Right renal cortex interstitium (tissue), 3 donors: ENCODE data around the gene EFCAB14. TPM values are rescaled to one million over a fixed set of nuclear protein-coding genes. Genes with fewer than 3 reads are reported as not detected.
"Not testable (repeated sequence)": the region's sequence is repeated elsewhere in the genome, so short reads cannot be mapped to it uniquely, and the experiment has no call there.

Source experiments
- DNase-seq, 3 donors: peaks; one replicate each; pipeline ENCODE4 v3.0.0-alpha.2; 2013; ENCODE audit warnings: low read depth in 3 of 3, low spot score in 2 of 3
- polyA plus RNA-seq, 3 donors: library from polyadenylated mRNA; unstranded; fragments of 120-200 nt; gene quantifications; one replicate each; pipeline ENCODE4 v1.2.1, GENCODE V29; 2013; ENCODE audit not compliant: insufficient read length in 3 of 3

The EFCAB14 gene, protein sequence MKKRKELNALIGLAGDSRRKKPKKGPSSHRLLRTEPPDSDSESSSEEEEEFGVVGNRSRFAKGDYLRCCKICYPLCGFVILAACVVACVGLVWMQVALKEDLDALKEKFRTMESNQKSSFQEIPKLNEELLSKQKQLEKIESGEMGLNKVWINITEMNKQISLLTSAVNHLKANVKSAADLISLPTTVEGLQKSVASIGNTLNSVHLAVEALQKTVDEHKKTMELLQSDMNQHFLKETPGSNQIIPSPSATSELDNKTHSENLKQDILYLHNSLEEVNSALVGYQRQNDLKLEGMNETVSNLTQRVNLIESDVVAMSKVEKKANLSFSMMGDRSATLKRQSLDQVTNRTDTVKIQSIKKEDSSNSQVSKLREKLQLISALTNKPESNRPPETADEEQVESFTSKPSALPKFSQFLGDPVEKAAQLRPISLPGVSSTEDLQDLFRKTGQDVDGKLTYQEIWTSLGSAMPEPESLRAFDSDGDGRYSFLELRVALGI
- polyA plus RNA-seq = 100 to 1,000 TPM; 109 to 111 (median 110) TPM

DNA sequence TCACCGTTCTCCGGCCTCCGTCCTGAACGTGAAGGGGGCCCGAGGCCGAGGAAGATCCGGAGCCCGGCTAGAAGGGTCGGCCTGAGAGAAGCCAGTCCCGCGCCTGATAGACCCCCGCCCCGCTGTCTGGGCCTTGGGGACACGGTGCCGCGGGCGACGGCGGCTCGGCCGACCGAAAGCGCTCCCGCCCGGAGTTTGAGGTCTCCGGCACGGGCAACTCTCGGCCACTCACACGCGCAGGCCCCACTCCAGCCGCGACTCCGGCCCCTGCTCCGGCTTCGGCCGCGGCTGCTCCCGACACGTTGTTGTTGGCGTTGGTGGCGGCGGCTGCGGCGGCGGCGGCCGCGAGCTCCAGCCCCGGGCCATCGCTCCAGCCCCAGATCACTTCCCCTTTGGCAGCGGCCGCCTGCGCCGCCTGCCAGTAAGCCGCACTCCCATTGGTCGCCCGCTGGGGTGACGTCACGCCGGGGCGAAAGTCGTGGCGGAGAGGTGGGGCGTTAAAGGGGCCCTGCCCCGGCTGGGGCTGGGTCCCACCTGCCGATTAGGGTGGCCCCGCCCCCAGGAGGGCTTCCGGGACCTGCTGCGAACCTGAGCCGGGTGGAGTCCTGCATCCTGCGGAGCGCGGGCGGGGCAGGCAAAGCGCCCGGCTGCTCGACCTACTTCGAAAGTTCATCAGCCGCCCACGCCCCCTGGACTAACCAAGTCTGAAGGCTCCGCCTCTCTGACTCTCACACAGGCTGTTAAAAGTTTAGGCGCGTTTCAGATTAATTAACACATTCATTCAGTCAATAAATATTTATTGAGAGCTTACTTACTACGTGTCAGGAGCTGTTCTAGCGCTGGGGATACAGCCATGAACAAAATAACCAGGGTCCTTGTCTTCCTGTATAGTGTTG lies at the start of gene EFCAB14:
Gene EFCAB14, minus strand, starts transcription at position 388 of the 896 bp plus-strand sequence. CDS start 1,027 bp downstream, outside the sequence.
- DNase-seq = peak; percentile 85 to 89 (median 88)

DNA sequence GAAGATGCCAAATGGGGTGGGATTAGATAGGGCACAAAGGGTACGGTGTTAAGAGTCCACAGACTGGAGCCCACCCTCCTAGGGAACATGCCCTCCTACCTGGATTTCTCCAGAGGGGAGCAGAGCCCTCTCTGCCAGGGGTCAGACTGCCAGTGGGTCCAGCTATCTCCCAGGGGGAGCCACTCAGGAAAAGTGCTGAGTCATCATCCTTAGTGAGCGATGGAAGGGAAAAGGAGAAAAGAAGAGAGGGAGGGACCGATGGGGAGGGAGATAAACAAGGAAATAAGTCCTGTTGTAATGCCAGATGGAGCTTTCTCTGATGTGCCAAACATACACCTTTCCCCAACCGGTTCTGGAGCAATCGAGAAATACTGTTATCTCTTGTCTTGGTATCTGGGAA lies 49.5 kb upstream of the EFCAB14 start:
- DNase-seq = no peak

DNA sequence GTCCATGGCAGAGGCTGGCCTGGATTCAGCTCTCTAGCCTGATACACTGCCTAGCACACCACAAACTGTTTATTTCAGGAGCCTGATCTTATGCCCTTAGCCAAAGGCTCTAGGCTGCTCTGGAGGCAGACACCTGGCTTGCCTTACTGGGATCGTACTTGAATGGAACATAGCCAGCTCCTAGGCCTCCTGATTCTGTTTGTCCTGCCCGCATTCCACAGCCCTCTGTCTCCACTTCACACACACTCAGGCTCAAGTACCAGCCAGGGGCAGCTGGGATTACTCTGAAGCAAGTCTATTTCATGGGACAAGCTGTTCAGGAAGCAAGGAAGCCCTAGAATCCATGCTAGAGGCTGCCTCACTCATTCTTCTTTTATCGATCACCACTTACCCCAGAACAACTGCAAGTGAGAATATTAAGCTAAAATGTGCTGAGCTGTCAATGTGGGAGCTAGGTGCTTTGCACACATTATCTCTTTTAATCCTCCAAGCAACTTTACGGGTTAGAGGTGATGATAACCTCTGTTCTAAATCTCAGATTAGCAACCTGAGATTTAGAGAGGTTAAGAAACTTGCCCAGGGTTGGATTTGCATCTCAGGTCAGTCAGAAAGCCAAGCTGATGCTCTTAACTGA lies 48.9 kb upstream of the EFCAB14 start:
- DNase-seq = no peak

DNA sequence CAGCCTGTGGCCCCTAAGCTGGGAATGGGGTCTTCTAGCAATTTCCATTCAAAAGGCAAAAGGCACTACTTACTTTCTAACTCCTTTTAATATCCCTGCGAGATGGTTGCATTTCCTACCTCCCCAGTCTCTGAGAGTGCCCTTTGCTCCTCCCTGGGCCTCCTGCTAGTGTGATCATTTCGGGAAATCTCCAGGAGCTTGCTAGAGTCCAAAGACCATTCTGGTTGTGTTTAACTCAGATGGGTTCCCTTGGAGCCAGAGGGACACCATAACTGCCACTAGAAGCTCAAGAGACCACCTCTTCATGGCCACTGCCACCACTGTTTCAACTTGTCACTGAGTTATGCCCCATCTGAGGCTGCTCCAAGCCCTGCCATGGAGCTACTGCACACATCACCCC lies 45.5 kb upstream of the EFCAB14 start:
- no peak for DNase-seq

DNA sequence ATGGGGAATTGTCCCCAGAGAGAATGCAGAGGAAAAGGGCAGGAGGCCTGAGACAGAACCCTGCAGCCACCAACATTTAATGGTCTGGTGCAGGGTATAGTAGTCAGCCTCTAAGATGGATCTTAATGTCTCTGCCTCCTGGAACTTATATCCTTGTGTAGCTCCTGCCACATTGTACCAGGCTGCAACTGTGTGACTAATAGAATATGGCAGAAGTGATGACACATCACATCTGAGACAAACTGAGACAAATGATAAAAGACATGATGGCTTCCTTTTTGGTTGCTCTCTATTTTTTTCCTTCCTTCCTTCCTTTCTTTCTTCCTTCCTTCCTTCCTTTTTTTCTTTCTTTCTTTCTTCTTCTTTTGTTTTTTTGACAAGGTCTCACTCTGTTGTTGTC lies 42.8 kb upstream of the EFCAB14 start:
- DNase-seq = no peak

DNA sequence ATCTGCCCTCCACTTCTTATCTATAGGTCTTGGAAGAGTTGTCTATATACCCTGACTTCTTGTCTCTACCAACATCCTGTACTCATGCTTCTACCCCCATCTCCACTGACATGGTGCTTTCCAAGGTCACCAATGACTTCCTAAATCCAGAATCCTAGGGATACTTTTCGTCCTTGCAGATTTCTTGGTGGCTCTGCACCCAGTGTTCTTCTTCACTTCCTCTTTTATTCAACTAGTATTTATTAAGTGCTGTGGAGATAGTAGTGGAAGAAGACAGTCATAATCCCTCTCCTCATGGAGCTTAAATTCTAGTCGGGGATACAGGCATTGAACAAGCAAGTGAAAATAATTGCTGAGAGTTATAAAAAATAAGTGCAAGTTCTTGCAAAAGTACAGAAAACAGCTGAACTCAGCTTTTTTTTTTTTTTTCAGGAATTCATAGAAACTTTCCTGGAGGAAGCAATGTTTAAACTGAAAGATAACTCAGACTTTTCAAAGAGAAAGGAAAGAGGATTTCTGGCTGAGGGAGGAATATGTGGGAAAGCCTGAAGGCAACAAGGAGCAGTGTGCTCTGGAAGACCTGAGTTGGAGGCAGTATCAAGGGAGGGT lies 41.7 kb upstream of the EFCAB14 start:
- no peak for DNase-seq

DNA sequence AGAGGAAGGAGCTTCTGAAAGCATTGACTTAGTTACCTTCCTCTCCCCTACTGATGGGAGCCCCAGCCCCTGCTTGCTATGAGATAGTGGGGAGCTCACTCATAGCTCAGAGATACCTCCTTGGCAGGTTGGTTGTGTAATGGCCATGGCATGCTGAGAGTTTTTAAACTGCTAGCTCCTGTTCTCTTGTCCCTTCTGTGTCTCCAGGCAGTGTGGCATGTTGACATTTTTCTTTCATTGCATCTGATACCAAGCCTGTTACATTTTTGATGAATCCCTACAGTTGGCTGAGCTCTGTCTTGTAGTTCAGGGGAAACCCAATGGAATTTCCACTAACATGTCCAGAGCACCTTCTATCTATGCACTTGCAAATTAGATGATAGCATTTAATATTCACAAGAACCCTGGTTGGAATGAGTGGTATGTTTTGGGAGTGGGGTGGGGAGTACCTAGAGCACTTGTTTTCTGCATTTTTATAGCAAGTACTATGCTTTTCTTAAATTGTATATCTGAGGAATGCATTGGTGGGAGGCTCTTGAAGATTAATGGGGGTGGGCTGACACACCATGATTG lies 39.1 kb upstream of the EFCAB14 start:
- no peak for DNase-seq

DNA sequence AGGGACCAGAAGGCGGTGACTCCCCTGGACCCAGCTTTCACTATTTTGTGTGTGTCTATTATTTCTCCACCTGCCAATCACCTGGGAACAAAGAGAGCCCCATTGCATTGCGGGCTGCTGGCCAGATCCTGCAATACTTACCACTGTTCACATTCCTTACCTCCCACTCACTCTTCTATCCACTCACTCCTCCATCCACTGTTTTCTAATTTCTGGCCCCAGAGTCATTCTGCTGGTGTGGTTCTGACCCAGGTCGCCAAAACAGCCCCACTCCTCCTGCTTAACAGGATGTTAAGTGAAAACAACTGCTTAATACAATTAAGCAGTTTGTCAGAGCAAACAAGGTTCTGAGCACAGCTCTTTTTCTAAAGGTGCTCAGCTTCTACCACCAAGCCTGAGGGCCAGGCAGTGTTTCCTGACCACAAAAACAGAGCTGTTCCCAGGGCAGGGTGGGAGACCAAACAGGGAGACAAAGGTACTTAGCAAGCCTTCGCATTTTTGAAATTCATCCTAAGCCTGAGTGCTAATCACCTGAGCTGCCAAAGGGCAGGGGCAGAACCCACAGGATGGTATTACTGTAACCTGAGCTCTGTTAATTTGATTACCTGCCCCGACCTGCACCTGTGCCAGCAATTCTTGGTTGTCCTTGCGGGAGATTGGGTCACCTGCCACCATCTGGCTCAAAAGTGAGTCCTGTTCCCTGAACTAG lies 38.5 kb upstream of the EFCAB14 start:
- no peak for DNase-seq

DNA sequence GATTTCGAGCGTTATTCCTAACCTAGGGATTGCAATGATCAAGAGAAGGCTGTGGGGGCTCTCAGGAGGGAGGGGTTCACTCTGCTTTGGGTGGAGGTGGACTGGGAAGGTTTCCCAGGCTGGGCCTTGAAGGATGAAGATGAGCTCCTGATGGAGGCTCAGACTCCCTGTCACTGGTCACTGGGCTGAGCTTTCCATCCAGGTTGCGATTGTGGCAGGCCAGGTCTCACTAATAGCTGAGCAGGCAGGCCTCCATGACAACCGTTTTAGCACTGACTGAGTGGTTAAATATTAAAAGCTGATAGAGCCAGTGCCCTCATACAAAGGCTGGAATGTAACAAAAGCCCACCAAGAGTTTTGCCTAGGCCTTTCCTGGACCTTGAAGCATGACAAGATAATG lies 36.2 kb upstream of the EFCAB14 start:
- DNase-seq = no peak

DNA sequence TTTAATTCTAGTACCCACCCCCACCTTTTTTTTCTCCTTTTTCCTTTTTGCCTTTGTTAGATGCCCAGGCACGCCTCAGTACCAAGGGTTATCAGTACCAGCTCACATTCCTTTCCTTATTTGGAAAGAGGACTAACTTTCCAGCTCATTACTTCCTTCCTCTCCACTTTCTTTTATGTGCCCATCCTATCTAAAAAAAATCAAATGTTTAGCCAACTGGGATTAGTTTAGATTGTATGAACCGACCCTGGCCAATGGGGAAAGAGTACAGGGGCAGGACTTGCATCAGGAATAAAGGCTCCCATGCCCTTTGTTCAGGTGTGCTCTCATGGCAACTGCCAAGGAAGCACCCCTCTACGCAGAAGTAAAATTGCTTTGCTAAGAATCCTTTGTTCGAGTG lies 35.8 kb upstream of the EFCAB14 start:
- DNase-seq = not testable (repeated sequence)

DNA sequence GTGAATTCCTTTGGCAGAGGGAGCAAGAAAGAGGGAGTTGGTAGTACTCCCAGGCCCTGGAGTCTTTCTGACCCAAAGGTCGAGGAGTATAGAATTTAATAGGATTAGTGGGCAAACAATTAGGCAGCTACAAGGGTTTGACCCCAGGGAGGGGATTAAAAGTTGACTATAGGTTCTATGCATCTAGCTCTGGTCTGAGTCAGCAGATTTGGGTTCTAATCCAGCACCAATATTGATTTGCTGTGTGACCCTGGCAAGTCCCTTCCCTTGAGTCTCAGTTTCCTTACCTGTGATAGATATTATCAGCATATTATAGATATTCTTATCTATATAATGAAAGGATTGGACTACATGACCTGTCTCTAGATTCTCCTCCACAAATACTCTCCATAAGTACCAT lies 35.1 kb upstream of the EFCAB14 start:
- DNase-seq = no peak

DNA sequence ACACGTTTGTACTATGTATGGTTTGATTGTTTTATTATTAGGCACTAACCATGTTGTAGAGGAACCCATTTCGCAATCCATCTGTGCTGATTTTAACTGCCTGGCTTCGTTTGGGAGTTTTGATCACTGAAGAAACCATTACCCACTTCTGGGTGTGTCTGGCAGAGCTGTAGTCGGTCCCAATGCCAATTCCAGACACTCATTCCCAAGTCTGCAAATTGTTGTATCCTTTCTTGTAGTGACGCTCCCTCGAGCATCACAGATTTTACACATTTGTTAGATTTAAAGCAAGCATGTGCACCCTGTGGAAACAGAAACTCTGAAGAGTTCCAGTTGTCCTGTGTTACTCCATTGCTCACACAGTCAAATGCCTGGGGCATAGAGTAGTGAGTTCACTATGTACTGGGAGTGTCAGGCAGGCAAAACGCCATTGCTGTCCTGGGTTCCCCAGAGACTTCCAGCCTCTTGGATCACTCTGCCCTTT lies 31.0 kb upstream of the EFCAB14 start:
- DNase-seq = no peak

DNA sequence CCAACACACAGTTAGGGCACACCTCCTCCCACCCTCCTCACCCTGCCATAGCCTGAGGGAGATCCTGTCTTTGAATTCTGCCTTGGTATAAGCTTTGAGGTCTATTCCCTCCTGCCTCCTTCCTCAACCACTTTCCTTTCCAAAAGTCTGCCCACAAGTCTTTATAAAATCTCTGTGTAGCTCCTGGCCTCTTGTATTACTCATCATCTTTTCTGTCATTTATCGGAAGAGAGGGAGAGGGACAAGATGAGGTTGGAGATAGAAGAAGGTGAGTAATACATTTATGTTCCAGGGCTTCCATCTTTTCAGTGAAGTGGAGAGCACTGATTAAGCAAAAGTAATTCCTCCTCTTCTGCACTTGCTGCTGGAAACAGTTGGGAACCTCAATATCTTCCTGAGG lies 30.5 kb upstream of the EFCAB14 start:
- DNase-seq = no peak

DNA sequence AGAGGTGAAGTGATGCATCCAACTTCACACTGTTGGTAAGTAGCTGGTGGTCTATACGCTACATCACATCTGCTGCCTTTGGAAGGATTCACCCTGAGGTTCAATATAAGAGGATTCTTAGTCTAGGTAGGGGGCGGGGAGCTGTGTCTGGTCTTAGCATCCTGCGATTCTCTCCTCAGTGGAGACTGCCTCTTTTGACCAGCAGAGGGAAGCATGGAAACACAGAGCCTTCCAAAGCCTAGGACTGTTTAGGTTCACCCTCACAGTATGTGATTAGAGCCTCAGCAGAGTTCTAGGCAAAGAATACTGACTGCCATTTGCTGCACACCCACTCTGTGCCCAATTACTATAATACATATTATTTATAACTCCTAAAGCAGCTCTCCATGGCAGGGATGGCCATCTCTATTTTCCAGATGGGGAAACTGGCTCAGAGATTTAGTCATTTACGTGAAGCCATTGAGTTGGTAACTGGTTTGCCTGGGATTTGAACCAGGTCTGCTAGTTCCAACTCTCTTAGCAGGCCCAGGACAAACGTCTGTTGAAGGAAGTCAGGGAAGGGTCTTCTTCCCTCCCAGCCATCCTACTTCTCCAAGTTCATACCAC lies 28.9 kb upstream of the EFCAB14 start:
- DNase-seq = no peak

DNA sequence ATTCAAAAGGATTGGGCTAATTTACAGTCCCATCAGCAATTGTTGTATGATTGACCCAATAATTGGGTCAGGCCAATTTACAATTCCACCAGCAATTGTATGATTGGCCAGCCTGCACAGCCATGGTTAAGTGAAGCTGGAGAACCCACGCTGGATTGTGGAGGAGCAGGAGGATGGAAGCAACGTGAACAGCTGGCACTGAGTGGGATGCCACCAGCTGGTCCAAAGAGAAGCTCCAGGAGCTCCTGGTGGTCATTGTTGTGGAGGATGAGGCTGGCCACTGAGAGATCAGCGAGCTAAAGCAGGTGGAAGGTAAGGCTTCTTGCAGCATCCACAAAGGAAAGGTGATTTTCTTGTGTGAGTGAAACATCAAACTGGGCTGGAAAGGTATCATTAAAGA lies 23.2 kb upstream of the EFCAB14 start:
- DNase-seq = no peak

DNA sequence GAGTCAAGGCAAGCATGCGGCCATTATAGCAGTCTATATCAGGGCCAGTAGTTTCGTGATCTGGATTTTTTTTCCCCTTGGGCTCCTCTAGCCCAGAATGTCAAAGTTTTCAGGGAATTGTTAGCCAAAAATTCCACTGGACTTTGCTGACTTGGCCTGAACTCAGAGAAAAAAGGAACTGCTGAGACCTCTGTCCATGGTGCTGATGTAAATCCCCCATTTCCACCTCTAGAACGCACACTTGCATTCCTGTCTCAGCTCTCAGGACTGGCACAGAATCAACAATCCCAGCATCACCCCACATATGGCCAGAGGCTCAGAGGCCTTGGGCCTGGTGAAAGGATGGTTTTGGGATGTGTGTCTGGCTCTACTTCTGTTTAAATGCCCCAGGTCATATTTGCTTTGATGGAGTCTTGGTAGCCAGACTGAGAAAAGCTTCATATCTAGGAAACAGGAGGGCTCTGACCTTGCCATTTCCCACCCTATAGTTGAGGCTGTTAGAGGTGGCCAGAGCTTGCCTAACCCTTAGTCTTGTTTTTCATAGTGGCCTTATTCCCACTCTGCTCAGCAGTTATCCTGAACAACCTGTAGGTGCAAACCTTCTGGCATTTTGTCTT lies 16.9 kb upstream of the EFCAB14 start:
- no peak for DNase-seq

DNA sequence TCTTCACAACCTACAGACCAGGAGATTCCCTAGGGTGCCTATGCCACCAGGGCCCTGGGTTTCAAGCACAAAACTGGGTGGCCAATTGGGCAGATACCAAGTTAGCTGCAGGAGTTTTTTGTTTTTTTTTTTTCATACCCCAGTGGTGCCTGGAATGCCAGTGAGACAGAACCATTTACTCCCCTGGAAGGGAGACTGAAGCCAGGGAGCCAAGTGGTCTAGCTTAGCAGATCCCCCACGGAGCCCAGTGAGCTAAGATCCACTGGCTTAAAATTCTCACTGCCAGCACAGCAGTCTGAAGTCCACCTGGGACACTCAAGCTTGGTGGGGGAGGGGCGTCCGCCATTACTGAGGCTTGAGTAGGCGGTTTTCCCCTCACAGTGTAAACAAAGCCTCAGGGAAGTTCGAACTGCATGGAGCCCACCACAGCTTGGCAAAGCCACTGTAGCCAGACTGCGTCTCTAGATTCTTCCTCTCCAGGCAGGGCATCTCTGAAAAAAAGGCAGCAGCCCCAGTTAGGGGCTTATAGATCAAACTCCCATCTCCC lies 9.5 kb upstream of the EFCAB14 start:
- not testable (repeated sequence) for DNase-seq

DNA sequence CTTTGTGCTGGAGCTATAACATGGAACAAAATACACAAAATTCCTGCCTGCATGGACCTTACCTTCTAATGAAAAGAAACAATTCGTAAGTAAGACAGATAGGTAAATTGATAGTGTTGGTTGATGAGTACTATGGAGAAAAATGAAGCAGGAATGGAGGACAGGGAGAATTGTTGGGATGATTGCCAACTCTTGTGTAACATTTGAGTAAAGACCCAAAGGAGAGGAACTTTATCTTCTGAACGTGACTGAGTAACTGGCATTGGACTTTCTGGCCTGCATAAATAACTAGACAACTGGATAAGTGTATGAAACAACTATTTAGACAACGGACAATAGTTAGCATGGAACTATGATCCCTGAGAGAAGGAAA lies 6.8 kb upstream of the EFCAB14 start:
- DNase-seq = no peak
